ENCODE results near the gene IGFBP1. TPM values are rescaled to one million over a fixed set of nuclear protein-coding genes. Genes with fewer than 3 reads are reported as not detected.

IGFBP1 gene
- total RNA-seq, 3 donors from 2014 or later: not detected

DNA sequence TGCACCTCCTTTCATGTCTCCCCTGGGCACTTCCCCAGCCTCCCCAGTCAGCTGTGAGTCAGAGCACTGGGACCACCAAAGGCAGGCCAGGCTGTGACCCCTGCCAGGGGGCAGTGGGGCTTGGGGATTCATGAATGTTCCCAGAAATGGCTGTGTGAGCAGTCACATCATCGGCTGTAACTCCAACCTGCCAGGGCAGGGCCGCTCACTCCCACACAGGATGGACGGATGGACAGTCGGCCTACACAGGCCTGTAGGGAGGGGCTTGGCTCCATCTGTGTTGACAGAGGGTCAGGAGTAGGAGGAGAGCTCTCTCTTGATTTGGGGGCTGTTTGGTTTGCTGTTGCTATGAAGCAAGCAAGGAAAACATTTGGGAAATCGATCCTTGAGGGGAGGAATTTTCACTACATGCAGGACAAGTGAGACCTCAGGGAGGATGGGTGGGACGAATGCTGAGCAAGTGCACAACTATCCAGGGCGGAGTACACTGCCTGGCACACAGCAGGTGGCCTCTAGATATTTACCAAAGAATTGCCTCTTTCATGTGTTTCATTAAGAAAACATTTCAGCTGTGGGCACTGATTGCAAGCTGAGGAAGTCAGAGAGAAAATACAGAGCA, 2.9 kb upstream of the IGFBP1 start:
- TF ChIP-seq, protein P1, sequence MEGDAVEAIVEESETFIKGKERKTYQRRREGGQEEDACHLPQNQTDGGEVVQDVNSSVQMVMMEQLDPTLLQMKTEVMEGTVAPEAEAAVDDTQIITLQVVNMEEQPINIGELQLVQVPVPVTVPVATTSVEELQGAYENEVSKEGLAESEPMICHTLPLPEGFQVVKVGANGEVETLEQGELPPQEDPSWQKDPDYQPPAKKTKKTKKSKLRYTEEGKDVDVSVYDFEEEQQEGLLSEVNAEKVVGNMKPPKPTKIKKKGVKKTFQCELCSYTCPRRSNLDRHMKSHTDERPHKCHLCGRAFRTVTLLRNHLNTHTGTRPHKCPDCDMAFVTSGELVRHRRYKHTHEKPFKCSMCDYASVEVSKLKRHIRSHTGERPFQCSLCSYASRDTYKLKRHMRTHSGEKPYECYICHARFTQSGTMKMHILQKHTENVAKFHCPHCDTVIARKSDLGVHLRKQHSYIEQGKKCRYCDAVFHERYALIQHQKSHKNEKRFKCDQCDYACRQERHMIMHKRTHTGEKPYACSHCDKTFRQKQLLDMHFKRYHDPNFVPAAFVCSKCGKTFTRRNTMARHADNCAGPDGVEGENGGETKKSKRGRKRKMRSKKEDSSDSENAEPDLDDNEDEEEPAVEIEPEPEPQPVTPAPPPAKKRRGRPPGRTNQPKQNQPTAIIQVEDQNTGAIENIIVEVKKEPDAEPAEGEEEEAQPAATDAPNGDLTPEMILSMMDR (IDR thresholded peaks at IDR 0.05): no peak
- Histone ChIP-seq H3K9me3 (no peaks in the 10 kb centered on the region), H3K36me3 (ENCODE audit: low read depth) (no peaks in the 10 kb centered on the region), H3K4me1 (ENCODE audit: low read depth) (no peaks in the 10 kb centered on the region), H3K4me3 (no peak overlapping the region)
- DNase-seq (no peak), ATAC-seq (no peak)
- intact Hi-C loops (cut with DNase I, micrococcal nuclease): no loop called here

- TF ChIP-seq, protein P1 (IDR thresholded peaks at IDR 0.05): no peak
- DNase-seq (no peak), ATAC-seq (no peak)
- intact Hi-C loops (cut with DNase I, micrococcal nuclease): no loop called here
- H3K4me1 ChIP-seq (ENCODE audit: low read depth): no peaks in the 10 kb centered on the region
- H3K9me3 ChIP-seq: no peaks in the 10 kb centered on the region
- H3K36me3 ChIP-seq (ENCODE audit: low read depth): no peaks in the 10 kb centered on the region
- no peak overlapping the region for H3K4me3 ChIP-seq
Measured at GRCh38 chr7:45886931-45887667, 1.2 kb upstream of the IGFBP1 start.

- H3K4me3 ChIP-seq: no peak overlapping the region
- ATAC-seq: no peak
Measured at GRCh38 chr7:45888993-45889366, 692 bp downstream of the IGFBP1 start.

DNA sequence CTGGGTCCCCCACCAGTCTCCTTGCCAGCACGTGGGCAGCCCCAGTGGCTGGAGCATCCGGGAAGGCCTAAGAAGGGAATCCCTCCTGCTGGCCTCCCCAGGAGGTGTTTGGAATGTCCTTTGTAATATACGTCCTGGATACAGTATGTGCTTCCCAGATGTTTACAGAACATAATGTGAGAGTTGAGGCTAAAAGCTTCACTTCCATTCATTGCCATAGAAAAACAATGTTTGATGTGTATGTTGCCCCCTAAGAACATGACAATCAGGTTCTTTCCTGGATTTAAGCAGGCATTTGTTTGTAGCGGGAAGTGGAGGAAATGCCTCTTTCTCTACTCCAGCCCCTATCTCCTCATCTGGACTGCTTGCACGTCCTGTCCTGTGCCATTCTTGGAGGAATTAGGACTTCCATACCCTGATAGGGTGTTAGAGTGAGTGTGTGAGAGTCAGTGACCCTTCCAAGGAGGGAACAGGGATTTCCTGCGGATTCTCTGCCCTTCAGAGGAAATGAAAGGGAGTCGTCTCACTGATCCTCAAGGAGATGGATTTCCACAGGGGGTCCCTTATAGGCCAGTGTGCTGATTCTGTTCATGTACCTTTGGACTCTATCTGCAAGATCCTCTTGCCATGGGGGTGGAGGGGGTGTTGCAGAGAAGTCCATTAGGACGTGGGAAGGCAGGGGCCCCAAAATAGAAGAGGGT, 1.2 kb downstream of the IGFBP1 start:
- TF ChIP-seq, protein P1 (IDR thresholded peaks at IDR 0.05): no peak
- no peak overlapping the region for H3K4me3 ChIP-seq
- no peaks in the 10 kb centered on the region for H3K9me3 ChIP-seq
- no peaks in the 10 kb centered on the region for H3K36me3 ChIP-seq (ENCODE audit: low read depth)
- H3K4me1 ChIP-seq (ENCODE audit: low read depth): no peaks in the 10 kb centered on the region
- ATAC-seq (no peak), DNase-seq (no peak)
- intact Hi-C loops (cut with DNase I, micrococcal nuclease): no loop called here

More at GRCh38 chr7:45888993-45889366, 692 bp downstream of the IGFBP1 start:
- DNase-seq: no peak
- TF ChIP-seq, protein P1 (IDR thresholded peaks at IDR 0.05): no peak
- intact Hi-C loops (cut with DNase I, micrococcal nuclease): no loop called here
- Histone ChIP-seq H3K36me3 (ENCODE audit: low read depth) (no peaks in the 10 kb centered on the region), H3K4me1 (ENCODE audit: low read depth) (no peaks in the 10 kb centered on the region), H3K9me3 (no peaks in the 10 kb centered on the region)

- TF ChIP-seq, protein P1 (IDR thresholded peaks at IDR 0.05): no peak
- Histone ChIP-seq H3K36me3 (ENCODE audit: low read depth) (no peaks in the 10 kb centered on the region), H3K4me3 (no peak overlapping the region), H3K4me1 (ENCODE audit: low read depth) (no peaks in the 10 kb centered on the region), H3K9me3 (no peaks in the 10 kb centered on the region)
- ATAC-seq (no peak), DNase-seq (no peak)
- intact Hi-C loops (cut with DNase I, micrococcal nuclease): no loop called here
Measured at GRCh38 chr7:45890125-45890901, 2.0 kb downstream of the IGFBP1 start.

Measured in mucosa of descending colon (tissue), 3 donors.